NT2/D1 (cell line): ENCODE measurements around the gene SIK3.
"Not testable (repeated sequence)": the region's sequence is repeated elsewhere in the genome, so short reads cannot be mapped to it uniquely, and the experiment has no call there.

Experiments
- DNase-seq: peaks from one replicate; pipeline ENCODE4 v3.0.0-alpha.2; 2011; ENCODE audit warnings: low read depth, low spot score
- H3K27me3 ChIP-seq: 2 replicates; pipeline ENCODE4 v1.6.0; 2011; ENCODE audit warnings: mild to moderate bottlenecking; ENCODE audit not compliant: insufficient read length, insufficient read depth
- H3K36me3 ChIP-seq: 2 replicates; pipeline ENCODE4 v1.6.1; 2011; ENCODE audit warnings: mild to moderate bottlenecking, low read length, mixed read lengths; ENCODE audit not compliant: insufficient read depth, insufficient read length
- H3K4me1 ChIP-seq: 2 replicates; pipeline ENCODE4 v1.5.1; 2011; ENCODE audit not compliant: insufficient read depth, insufficient read length
- H3K4me3 ChIP-seq: 2 replicates; pipeline ENCODE4 v1.5.1; 2011; ENCODE audit warnings: low read depth; ENCODE audit not compliant: insufficient read length
- H3K9ac ChIP-seq: 2 replicates; pipeline ENCODE4 v1.6.0; 2011; ENCODE audit warnings: low read depth; ENCODE audit not compliant: insufficient read length
- H3K9me3 ChIP-seq: 2 replicates; pipeline ENCODE4 v1.5.1; 2011; ENCODE audit warnings: mild to moderate bottlenecking, low read length; ENCODE audit not compliant: insufficient read depth
- SUZ12 ChIP-seq: IDR thresholded peaks from 2 replicates; pipeline ENCODE4 v1.6.1; 2011; ENCODE audit not compliant: insufficient read length, insufficient read depth; ENCODE audit errors: extremely low read depth
- YY1 ChIP-seq: IDR thresholded peaks from 2 replicates; pipeline ENCODE4 v1.6.1; 2011; ENCODE audit not compliant: insufficient read length, insufficient read depth
- ZNF274 ChIP-seq: IDR thresholded peaks from 2 replicates; pipeline ENCODE4 v1.6.1; 2011; ENCODE audit warnings: mild to moderate bottlenecking, low read depth, low read length

Gene SIK3

GRCh38 chr11:117134431-117134830 is 36.2 kb upstream of the SIK3 start:
- H3K4me1 ChIP-seq = no peaks in the 10 kb centered on the region
- no peak overlapping the region for H3K4me3 ChIP-seq
- TF ChIP-seq ZNF274 (no peak), SUZ12 (no peak), YY1 (no peak)
- H3K27me3 ChIP-seq = no peaks in the 10 kb centered on the region
- no peak overlapping the region for H3K9ac ChIP-seq
- no peaks in the 10 kb centered on the region for H3K9me3 ChIP-seq
- H3K36me3 ChIP-seq = no peaks in the 10 kb centered on the region
- DNase-seq = no peak

- Histone ChIP-seq H3K9me3 (no peaks in the 10 kb centered on the region), H3K27me3 (no peaks in the 10 kb centered on the region), H3K4me1 (no peaks in the 10 kb centered on the region), H3K9ac (no peak overlapping the region), H3K4me3 (no peak overlapping the region), H3K36me3 (no peaks in the 10 kb centered on the region)
- no peak for DNase-seq
- TF ChIP-seq YY1 (no peak), SUZ12 (no peak), ZNF274 (no peak)
Observed at GRCh38 chr11:117130879-117131278, 32.7 kb upstream of the SIK3 start.

- DNase-seq, H3K27me3 ChIP-seq, H3K9me3 ChIP-seq: not testable (repeated sequence)
Observed at GRCh38 chr11:117130396-117130795, 32.2 kb upstream of the SIK3 start.

GRCh38 chr11:117128289-117128688 is 30.1 kb upstream of the SIK3 start:
- no peaks in the 10 kb centered on the region for H3K9me3 ChIP-seq
- TF ChIP-seq SUZ12 = no peak
- no peak for TF ChIP-seq ZNF274
- no peak for TF ChIP-seq YY1
- no peak overlapping the region for H3K4me3 ChIP-seq
- no peaks in the 10 kb centered on the region for H3K27me3 ChIP-seq
- no peaks in the 10 kb centered on the region for H3K4me1 ChIP-seq
- no peaks in the 10 kb centered on the region for H3K36me3 ChIP-seq
- no peak overlapping the region for H3K9ac ChIP-seq
- no peak for DNase-seq

More at GRCh38 chr11:117130396-117130795, 32.2 kb upstream of the SIK3 start:
- H3K4me3 ChIP-seq, H3K36me3 ChIP-seq, H3K4me1 ChIP-seq, H3K9ac ChIP-seq: not testable (repeated sequence)

- no peaks in the 10 kb centered on the region for H3K36me3 ChIP-seq
- H3K27me3 ChIP-seq = no peaks in the 10 kb centered on the region
- no peaks in the 10 kb centered on the region for H3K4me1 ChIP-seq
- no peak overlapping the region for H3K9ac ChIP-seq
- H3K9me3 ChIP-seq = no peaks in the 10 kb centered on the region
- DNase-seq = no peak
- no peak overlapping the region for H3K4me3 ChIP-seq
- no peak for TF ChIP-seq SUZ12
Observed at GRCh38 chr11:117127171-117127901, 29.1 kb upstream of the SIK3 start.

- no peaks in the 10 kb centered on the region for H3K4me1 ChIP-seq
- no peaks in the 10 kb centered on the region for H3K36me3 ChIP-seq
- TF ChIP-seq ZNF274 = no peak
- TF ChIP-seq YY1 = no peak
- TF ChIP-seq SUZ12 = no peak
- no peak overlapping the region for H3K4me3 ChIP-seq
- DNase-seq = no peak
- H3K27me3 ChIP-seq = no peaks in the 10 kb centered on the region
- no peaks in the 10 kb centered on the region for H3K9me3 ChIP-seq
- H3K9ac ChIP-seq = no peak overlapping the region
Observed at GRCh38 chr11:117126223-117126965, 28.2 kb upstream of the SIK3 start.

- no peak for TF ChIP-seq YY1
- TF ChIP-seq SUZ12 = no peak
- no peak for TF ChIP-seq ZNF274
- H3K9ac ChIP-seq = no peak overlapping the region
Observed at GRCh38 chr11:117122556-117122955, 24.3 kb upstream of the SIK3 start.

More at GRCh38 chr11:117122556-117122955, 24.3 kb upstream of the SIK3 start:
- Histone ChIP-seq H3K4me3 (no peak overlapping the region), H3K27me3 (no peaks in the 10 kb centered on the region), H3K9me3 (no peaks in the 10 kb centered on the region), H3K4me1 (no peaks in the 10 kb centered on the region), H3K36me3 (no peaks in the 10 kb centered on the region)
- DNase-seq = no peak
